ENCODE measurements around the gene COX20.

The COX20 gene

DNA sequence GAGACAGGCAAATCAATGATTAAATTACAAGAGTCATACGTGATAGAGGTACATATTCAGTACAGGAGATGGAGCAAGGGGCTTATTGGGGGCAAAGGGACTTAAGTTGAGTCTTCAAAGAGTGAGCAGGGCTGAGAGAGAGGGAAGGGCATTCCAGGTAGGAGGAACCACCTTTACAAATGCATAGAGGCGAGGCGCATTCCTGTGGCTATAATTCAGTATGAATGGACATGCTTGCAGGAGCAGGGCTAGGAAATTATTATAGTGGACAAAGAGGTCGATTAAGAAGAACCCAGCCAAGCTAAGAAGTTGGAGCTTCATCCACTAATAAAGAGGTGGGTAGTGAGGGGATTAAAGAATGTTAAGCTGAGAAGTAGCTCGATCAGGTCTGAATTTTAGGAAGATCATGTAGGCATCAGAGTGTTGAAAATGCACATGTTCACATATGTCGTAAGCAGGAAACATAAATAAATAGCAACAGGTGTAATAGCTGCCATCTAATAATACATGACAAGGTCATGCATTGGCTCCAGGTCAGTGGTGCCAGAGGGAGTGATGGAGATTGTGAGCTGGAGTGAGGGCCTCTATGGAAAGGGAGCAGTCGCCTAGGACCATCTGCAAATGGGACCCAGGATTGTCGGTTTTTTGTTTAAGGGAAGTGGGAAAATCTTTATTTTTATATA lies 40.9 kb downstream of the COX20 start:
- DNase-seq (ENCODE audit: low read depth) = no peak

DNA sequence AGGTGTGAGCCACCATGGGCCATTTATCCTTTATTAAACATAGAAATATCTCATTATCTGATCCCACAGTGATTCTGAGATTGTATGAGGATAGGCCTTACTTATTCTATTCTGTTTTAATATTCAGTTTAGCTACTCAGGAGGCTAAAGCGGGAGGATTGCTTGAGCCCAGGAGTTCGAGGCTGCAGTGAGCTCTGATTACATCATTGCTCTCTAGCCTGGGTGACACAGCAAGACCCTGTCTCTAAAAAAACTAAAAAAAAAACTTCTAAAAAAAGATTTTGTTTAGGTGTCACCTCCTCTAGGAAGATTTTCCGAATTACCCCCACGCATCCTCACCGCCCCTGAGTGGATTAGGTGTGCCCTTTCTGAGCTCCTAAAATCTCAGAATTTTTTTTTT lies 43.2 kb downstream of the COX20 start:
- no peak for DNase-seq (ENCODE audit: low read depth)

GRCh38 chr1:244881552-244882280 lies 46.3 kb downstream of the COX20 start:
- no peak for DNase-seq (ENCODE audit: low read depth)

- DNase-seq (ENCODE audit: low read depth) = no peak
These were observed 51.8 kb downstream of the COX20 start for GRCh38 chr1:244887281-244887680.

GRCh38 chr1:244893836-244894235 lies 58.4 kb downstream of the COX20 start:
- no peak for DNase-seq (ENCODE audit: low read depth)

All from CMK (cell line).